HG03135 (cell line): ENCODE data around the gene ZNF600.
A peak's percentile ranks its signal among the peaks of the same experiment; 100 is the strongest.
"Not testable (repeated sequence)": the region's sequence is repeated elsewhere in the genome, so short reads cannot be mapped to it uniquely, and the experiment has no call there.

Experiments used
- ATAC-seq: cut with Tn5 transposase; IDR thresholded peaks from one replicate; pipeline ENCODE4 v1.9.1; 2021; ENCODE audit warnings: mild to moderate bottlenecking, moderate library complexity; ENCODE audit not compliant: unreplicated experiment

Gene ZNF600

DNA sequence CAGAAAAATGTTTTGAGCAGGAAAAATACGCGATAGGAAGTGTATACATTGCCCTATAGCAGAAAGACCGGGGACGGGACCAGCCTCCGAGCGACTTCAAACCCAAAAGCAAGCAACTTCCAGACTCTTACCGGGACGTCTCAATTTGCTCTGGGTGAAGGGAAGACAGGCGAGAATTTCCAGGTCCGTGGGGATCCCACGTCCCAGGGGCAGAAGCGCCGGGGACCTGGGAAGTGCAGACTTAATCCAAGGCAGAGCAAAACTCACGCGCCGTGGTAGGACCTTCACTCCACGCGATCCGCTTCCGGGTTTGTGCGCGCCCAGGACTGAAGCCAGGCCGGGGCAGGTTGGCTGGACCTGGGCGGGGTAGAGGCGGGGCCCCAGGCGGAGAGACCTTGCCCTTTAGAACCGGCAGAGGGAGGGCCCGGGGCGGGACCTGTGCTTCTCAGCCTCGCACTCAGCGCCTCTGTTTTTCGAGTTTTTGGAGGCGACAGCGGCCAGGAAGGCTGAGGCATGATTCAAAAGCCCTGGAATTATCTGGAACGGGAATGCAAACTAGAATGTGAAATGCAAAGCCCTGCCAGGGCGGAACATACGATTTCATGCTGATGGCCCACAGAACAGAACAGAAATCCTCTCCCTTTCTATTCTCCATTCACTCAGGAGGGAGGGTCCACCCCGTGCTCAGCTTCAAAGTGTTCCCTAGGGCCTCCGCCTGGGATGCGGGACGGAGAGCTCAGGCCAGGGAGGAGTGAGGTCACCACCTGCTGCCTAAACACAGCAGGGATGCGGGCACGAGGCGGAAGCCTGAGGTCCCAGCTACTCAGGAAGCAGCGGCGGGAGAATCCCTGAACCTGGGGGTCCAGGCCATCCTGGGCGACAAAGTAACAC, at the start of gene ZNF600:
ZNF600 (minus strand) TSS at position 328 of the 891 bp plus-strand sequence. CDS start 7,903 bp downstream, outside the sequence.
- ATAC-seq = peak; percentile 90

DNA sequence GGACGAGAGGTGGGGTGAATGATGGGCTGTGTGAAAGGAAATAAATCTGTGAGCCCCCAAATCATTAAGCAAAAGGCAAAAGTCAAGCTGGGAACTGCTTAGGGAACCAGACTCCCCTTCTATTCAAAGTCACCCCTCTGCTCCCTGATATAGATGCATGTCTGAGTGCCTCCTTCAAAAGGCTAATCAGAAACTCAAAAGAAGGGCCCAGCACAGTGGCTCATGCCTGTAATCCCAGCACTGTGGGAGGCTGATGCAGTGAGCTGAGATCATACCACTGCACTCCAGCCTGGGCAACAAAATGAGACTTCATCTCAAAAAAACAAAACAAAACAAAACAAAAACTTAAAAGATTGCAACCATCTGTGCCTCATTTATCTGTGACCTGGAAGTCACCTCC, 47.7 kb upstream of the ZNF600 start:
- not testable (repeated sequence) for ATAC-seq

DNA sequence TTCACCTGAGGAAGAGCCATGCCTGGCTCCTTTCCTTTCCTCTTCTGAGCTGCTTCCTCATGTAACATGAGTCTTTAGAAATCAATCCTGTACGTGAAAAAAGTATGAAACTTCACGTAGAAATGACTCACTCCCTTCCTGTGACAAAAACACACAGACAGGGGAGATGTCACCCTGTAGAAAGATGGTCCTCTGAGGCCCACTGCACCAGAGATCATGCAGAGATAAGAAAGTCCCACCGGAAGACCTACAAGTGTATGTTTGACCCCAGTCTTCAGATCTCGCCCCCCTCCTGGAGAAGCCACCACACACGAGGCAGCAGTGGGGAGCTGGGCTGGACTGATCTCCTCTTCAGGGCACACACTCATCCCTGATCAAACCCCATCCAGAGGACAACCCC, 47.0 kb upstream of the ZNF600 start:
- not testable (repeated sequence) for ATAC-seq

DNA sequence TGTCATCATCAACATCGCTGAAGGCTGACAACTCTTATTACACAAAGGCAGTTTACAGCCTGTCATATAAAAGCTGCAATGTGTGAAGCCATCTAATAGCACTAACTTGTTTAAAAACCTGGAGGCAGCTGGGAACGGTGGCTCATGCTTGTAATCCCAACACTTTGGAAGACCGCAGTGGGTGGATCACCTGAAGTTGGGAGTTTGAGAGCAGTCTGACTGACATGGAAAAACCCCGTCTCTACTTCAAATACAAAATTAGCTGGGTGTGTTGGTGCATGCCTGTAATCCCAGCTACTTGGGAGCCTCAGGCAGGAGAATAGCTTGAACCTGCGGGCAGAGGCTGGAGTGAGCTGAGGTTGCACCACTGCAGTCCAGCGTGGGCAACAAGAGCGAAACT, 43.3 kb upstream of the ZNF600 start:
- not testable (repeated sequence) for ATAC-seq

DNA sequence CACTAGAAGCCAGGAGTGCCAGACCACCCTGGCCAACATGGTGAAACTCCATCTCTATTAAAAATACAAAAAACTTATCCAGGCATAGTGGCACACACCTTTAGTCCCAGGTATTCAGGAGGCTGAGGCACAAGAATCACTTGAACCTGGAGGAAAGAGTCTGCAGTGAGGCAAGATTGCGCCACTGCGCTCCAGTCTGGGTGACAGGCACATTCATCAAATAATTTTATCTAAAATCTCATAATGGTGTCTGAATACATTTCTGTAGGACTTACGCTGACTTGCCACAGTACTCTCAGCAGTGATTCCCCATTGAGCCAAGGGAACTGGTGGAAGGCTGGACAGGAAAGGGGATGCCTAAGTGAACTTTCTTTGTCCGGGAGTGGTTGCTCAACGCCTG, 39.2 kb upstream of the ZNF600 start:
- ATAC-seq = no peak

DNA sequence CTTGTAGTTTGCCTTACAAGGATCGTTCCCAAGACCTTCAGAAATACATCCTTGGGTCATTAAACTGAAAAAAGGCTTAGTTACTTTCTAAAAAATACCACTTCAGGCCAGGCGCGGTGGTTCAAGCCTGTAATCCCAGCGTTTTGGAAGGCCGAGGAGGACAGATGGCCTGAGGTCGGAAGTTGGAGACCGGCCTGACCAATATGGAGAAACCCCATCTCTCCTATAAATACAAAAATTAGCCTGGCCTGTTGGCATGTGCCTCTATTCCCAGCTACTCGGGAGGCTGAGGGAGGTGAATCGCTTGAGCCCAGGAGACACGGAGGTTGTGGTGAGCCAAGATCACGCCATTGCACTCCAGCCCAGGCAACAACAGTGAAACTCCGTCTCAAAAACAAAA, 37.1 kb upstream of the ZNF600 start:
- no peak for ATAC-seq

DNA sequence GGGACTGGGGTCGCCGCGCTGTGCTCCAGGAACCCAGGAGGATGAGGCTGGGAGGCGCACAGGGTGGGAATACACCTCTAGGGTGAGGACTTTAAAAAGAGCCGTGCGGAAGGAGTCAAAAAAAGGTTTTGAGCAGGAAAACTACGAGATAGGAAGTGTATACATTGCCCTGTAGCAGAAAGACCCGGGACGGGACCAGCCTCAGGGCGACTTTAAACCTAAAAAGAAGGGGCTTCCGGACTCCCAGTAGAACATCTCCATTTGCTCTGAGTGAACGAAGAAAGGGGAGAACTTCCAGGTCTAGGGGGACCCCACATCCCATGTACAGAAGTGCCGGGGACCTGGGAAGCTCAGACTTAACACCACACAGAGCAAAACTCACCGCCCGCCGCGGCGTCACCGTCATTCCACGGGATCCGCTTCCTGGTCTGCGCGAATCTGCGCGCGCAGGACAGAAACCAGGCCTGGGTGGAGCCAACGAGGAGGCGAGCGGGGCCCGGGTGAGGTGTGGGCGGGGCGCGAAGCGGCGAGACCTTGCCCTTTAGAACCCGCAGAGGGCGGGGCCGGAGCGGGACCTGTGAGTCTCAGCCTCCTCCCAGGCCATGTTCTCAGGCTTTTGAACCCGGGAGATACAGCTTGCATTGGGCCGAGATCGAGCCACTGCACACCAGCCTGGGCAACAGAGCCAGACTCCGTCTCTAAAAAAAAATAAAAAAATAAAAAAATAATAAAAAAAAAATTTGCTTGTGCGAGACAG, 34.8 kb upstream of the ZNF600 start, which contains the start of gene ZNF28:
ZNF28 (minus strand) TSS at position 430 of the 757 bp plus-strand sequence. CDS start 3,675 bp downstream, outside the sequence.
- peak; percentile 98 for ATAC-seq

DNA sequence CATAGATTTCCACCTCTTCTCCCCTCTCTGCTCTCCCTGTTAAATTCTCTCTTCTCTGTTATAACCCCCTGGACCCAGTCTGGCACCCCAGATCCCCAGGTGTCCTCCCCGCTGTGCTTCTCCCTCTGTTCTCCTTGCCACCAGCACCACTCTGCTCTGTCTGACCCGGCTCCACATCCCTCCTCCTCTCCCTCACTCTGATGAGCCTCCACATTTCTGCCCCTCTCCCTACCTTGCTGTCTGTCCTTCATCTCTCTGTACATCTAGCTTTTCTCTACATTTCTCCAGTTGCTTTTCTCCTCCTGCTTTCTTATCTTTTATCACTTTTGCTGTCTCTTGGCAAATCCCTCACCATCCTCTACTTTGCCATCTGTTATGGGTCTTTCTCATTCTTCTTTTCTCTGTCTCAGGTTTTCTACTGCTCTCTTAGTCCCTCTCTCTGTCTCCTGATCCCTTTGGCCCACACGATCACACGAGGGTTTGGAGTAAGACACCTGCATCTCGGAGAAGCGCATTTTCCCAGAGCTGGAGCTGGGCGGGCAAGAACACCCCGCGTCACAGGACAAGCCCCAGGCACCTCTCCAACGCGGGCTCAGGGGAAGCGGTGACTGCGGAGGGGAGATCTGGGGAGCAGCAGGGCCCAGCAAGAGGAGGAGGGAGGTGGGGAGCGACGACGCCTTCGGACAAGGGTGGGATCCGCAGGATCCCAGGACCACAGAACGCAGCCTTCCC, 34.0 kb upstream of the ZNF600 start:
- ATAC-seq = peak; percentile 30

DNA sequence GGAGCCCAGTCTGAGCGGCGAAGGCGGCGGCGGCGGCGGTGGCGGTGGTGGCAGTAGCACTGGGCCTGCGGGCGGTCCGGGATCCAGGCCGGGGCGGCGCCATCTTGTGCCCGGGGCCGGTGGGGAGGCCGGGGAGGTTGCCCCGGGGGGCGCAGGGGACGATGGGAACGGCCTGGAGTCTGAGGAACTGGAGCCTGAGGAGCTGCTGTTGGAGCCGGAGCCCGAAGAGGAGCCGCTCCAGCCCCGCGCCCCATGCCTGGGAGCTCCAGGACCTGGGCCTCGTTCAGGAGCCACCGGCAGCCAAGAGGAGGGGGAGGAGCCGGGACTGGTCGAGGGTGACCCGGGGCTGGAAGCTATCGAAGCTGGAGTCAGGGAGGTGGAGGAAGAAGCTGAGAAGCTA, 23.2 kb upstream of the ZNF600 start:
- no peak for ATAC-seq

DNA sequence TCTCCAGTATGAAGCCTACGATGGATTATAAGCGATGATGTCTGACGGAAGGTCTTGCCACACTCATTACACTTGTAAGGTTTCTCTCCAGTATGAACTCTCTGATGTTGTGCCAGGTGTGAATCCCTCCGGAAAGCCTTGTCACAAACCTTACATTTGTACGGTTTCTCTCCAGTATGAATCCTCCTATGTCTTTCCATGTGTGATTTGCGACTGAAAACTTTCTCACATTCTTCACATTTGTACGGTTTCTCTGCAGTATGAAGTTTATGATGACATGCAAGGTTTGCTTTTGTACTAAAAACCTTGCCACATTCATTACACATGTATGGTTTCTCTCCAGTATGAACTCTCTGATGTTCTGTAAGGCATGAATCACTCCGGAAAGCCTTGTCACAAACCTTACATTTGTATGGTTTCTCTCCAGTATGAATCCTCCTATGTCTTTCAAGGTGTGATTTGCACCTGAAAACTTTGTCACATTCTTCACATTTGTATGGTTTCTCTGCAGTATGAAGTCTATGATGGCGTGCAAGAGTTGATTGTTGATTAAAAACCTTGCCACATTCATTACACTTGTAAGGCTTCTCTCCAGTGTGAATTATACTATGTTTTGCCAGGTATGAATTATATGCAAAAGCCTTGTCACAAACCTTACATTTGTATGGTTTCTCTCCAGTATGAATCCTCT, 13.5 kb upstream of the ZNF600 start:
- not testable (repeated sequence) for ATAC-seq

DNA sequence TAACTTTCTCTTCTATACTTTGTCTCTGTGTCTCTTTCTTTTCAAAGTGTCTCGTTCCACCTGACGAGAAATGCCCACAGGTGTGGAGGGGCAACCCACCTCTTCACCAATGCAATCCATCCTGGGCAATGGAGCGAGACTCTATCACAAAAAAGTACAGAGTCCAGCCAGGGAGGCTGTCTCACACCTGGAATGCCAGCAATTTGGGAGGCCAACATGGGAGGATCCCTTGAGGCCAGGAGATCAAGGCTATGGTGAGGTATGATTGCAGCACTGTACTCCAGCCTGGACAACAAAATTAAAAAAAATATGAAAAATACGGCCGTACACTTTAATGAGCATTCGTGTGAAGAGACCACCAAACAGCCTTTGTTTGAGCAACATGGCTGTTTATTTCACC, 2.8 kb upstream of the ZNF600 start:
- no peak for ATAC-seq

DNA sequence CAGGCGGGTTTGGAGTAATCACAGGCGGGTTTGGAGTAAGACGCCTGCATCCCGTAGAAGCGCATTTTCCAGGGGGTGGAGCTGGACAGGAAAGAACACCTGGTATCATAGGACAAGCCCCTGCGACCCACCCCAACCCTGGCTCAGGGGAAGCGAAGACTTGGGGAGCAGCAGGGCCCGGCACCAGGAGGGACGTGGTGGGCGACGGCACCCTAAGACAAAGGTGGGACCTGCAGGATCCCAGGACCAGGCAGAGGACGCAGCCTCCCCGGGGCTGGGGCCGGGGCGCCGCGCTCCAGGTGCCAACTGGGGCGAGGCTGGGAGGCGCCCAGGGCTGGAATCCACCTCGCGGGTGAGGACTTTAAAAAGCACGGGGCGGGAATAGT, 520 bp downstream of the ZNF600 start:
- ATAC-seq = peak; percentile 27

DNA sequence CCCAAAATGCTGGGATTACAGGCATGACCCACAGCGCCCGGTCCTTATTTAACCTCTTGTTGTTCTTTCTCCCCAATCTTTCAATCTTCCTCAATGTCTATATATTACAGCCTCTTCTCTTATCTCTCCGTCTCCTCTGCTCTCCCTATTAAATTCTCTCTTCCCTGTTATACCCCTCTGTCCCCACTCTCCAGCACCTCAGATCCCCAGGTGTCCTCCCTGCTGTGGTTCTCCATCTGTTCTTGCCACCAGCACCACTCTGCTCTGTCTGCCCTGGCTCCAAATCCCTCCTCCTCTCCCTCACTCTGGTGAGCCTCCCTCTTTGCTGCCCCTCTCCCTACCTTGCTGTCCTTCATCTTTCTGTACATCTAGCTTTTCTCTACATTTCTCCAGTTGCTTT, 1.1 kb downstream of the ZNF600 start:
- ATAC-seq = no peak

DNA sequence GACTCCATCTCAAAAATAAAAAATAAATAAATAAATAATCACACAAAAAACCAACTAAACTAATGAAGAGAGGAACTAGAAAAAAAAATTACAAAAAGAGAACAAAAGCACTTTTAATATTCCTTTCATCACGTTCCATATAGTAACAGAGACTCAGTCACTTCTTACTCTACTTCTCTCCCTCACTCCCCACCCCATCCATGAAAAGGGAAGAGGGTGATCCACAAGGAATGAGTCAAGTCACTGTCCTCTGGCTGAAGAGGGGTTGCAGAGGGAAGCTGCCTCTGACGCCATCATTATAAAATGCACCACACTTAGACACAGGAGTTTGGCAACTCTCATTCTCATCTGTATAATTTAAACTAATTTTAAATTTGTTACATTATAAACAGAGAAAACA, 3.7 kb downstream of the ZNF600 start:
- not testable (repeated sequence) for ATAC-seq

DNA sequence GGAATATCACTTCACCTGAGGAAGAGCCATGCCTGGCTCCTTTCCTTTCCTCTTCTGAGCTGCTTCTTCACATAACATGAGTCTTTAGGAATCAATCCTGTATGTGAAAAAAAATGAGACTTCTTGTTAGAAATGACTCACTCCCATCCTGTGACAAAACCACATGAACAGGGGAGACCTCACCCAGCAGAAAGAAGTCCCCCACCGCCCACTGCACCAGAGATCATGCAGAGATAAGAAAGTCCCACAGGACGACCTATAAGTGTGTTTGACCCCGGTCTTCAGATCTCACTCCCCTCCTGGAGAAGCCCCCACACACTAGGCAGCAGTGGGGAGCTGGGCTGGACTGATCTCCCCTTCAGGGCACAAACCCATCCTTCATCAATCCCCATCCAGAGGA, 7.8 kb downstream of the ZNF600 start:
- ATAC-seq = no peak

DNA sequence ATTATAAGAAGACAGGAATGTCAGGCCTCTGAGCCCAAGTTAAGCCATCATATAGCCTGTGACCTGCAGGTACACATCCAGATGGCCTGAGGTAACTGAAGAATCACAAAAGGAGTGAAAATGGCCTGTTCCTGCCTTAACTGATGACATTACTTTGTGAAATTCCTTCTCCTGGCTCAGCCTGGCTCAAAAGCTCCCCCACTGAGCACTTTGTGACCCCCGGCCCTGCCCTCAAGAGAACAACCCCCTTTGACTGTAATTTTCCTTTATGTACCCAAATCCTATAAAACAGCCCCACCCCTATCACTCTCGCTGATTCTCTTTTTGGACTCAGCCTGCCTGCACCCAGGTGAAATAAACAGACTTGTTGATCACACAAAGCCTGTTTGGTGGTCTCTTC, 30.1 kb downstream of the ZNF600 start:
- not testable (repeated sequence) for ATAC-seq

DNA sequence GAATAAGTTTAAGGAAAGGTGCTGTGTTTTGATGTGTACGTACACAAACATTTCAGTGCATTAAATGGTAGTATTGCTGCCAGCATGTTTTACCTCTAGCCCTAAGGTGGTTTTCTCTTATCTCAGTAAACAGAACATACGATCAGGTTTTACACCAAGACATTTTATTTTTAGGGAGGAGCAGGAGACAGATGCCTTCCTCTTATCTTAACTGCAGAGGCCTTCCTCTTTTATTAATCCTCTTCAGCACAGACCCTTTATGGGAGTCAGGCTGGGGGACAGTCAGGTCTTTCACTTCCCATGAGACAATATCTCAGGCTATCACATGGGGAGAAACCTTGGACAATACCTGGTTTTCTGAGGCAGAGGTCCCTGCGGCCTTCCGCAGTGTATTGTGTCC, 36.8 kb downstream of the ZNF600 start:
- no peak for ATAC-seq

DNA sequence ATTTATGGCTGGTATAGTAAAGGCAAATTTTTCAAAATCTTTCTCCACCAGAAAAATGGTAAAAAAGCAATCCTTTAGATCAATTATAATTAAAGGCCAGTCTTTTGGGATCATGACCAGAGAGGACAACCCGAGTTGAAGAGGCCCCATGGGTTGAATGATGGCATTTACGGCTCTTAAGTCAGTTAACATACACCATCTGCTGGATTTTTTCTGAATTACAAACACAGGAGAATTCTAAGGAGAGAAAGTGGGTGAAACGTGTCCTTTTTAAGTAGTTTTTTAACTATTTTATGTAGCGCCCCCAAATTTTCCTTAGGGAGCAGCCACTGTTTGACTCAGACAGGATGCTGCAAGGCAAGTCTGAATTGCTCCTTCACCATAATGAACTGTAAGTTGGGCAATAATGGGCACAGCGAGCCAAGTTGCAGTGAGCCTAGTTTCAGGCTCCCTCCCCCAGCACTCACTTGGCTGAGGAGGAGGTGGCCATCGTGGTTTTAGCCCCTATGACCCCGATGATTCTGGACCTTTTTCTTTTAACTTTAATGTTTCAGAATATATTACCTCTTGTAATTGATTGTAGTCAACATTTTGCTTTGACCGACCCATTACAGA, 38.1 kb downstream of the ZNF600 start:
- no peak for ATAC-seq

DNA sequence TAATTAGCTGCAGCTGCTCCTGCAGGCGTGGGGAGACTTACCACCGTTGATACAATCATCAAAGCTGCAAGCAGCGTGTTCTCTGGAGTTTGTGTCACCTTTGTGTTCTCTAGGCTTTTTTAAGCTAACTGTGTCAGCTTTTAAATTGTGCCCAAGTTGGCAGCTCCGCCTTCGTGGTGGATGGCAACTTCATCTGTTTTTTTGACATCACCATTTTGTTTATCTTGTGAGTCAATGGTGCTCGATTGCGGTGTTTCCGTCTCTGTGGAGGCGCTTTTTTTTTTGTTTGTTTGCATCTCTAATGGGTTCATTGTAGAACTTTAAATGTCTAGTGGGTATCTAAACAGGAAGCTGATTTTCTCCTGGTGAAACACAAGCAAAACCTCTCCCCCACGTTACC, 40.7 kb downstream of the ZNF600 start:
- not testable (repeated sequence) for ATAC-seq

DNA sequence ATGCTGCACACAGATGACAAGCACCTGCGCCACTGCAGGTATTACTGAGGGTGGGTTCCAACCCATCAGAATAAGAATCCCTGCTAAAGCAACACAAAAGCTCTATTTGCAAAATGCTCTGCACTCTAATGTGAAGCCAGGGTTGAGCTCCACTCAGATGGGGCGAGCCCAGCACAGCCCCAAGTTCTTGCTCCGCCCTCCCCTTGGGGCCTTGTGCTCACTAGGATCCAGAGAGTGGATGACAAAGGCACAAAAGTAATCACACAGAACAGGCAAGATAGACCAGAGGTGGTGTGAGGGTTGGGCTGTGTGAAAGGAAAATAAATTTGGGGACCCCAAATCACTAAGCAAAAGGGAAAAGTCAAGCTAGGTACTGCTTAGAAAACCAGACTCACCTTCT, 43.5 kb downstream of the ZNF600 start:
- no peak for ATAC-seq
